Natural killer cell (primary cell): ENCODE results near the gene ADAMTS20. TPM values are rescaled to one million over a fixed set of nuclear protein-coding genes. Genes with fewer than 3 reads are reported as not detected.

Experiments
- ATAC-seq, 3 donors: fragments of 150-1000 bp in 2 of 3; fragments of 200-7000 bp in 1 of 3; cut with Tn5 transposase; 1 replicate in 1 of 3; 2 replicates in 2 of 3; pipeline ENCODE4 v1.10.0; 2021; ENCODE audit warnings: mild to moderate bottlenecking in 2 of 3, moderate library complexity in 2 of 3
- DNase-seq, 2 donors: peaks; one replicate each; pipeline versions ENCODE4 v3.0.0 to v3.0.0-alpha.2; 2013 to 2021; ENCODE audit warnings: mixed read lengths in 1 of 2
- H3K27ac ChIP-seq: one replicate; pipeline ENCODE4 v1.5.1; 2013; ENCODE audit warnings: mild to moderate bottlenecking, low read length
- H3K27me3 ChIP-seq: one replicate; pipeline ENCODE4 v1.6.1; 2013; ENCODE audit warnings: low read length; ENCODE audit not compliant: control insufficient read depth, insufficient read depth
- H3K36me3 ChIP-seq: one replicate; pipeline ENCODE4 v1.6.1; 2013; ENCODE audit warnings: low read length; ENCODE audit not compliant: control insufficient read depth, insufficient read depth
- H3K4me1 ChIP-seq: one replicate; pipeline ENCODE4 v1.6.1; 2013; ENCODE audit warnings: low read length; ENCODE audit not compliant: control insufficient read depth, insufficient read depth
- H3K4me3 ChIP-seq: one replicate; pipeline ENCODE4 v1.5.1; 2013; ENCODE audit warnings: low read length
- H3K9me3 ChIP-seq: one replicate; pipeline ENCODE4 v1.6.1; 2013; ENCODE audit warnings: low read length; ENCODE audit not compliant: control insufficient read depth, insufficient read depth
- H3K27ac Mint-ChIP-seq, 2 donors: one replicate each; pipeline ENCODE4 v1.8.0; 2022; ENCODE audit warnings: mild to moderate bottlenecking in 2 of 2, mixed read lengths in 2 of 2, moderate library complexity in 1 of 2
- H3K27me3 Mint-ChIP-seq, 2 donors: one replicate each; pipeline ENCODE4 v1.8.0; 2022; ENCODE audit warnings: low read depth in 2 of 2, mixed read lengths in 2 of 2
- H3K36me3 Mint-ChIP-seq: one replicate; pipeline ENCODE4 v1.8.0; 2022; ENCODE audit warnings: mixed read lengths
- H3K4me1 Mint-ChIP-seq, 2 donors: one replicate each; pipeline ENCODE4 v1.8.0; 2022; ENCODE audit warnings: mixed read lengths in 2 of 2
- H3K4me3 Mint-ChIP-seq: one replicate; pipeline ENCODE4 v1.8.0; 2022; ENCODE audit warnings: mild to moderate bottlenecking, moderate library complexity, mixed read lengths
- H3K9me3 Mint-ChIP-seq, 2 donors: one replicate each; pipeline ENCODE4 v1.8.0; 2022; ENCODE audit warnings: mixed read lengths in 2 of 2
- CTCF ChIP-seq: fragments of 200-600 bp; IDR thresholded peaks from one replicate; pipeline ENCODE4 v1.8.0; 2022; ENCODE audit warnings: antibody characterized with exemption
- WGBS: methylation state at CpG from one replicate; pipeline ENCODE4 v1.1.7; 2013; ENCODE audit warnings: missing lambda C conversion rate; ENCODE audit not compliant: insufficient coverage; 5-methylcytosine and 5-hydroxymethylcytosine counted together
- intact Hi-C: fragments of 100-400 bp; cut with micrococcal nuclease; formaldehyde crosslinking; loops from one replicate; pipeline ENCODE4 v1.14.2; 2022
- total RNA-seq, 4 donors: library from RNA; stranded (reverse); fragments of 120-200 nt in 1 of 4; gene quantifications; one replicate each; pipeline versions ENCODE4 v1.2.3 to v1.2.4, GENCODE V29; 2013 to 2022

ADAMTS20 gene
- total RNA-seq, 3 donors from 2014 or later (not counting 1 experiment from before 2014, with no cell fraction given): not detected

GRCh38 chr12:43480591-43480990, 71.4 kb downstream of the ADAMTS20 start:
- Mint-ChIP-seq H3K36me3 (no peaks in the 10 kb centered on the region), H3K27me3 (no peaks in the 10 kb centered on the region), H3K9me3 (peaks cover 4 to 14% of the 10 kb centered on the region in 2 donors), H3K4me1 (no peaks in the 10 kb centered on the region), H3K27ac (no peak overlapping the region), H3K4me3 (no peak overlapping the region)
- no peak for ATAC-seq
- no peak for TF ChIP-seq CTCF
- 83% methylated on average over 2 of the region's 3 CpGs for WGBS
- no peaks in the 10 kb centered on the region for H3K36me3 ChIP-seq
- no peaks in the 10 kb centered on the region for H3K9me3 ChIP-seq
- intact Hi-C loops: no loop called here
- no peak for DNase-seq
- H3K4me3 ChIP-seq: no peak overlapping the region
- H3K27ac ChIP-seq: no peak overlapping the region
- no peaks in the 10 kb centered on the region for H3K27me3 ChIP-seq
- no peaks in the 10 kb centered on the region for H3K4me1 ChIP-seq

GRCh38 chr12:43462741-43463140, 89.3 kb downstream of the ADAMTS20 start:
- Histone ChIP-seq H3K36me3 (no peaks in the 10 kb centered on the region), H3K27me3 (no peaks in the 10 kb centered on the region), H3K27ac (no peak overlapping the region), H3K9me3 (no peaks in the 10 kb centered on the region), H3K4me1 (no peaks in the 10 kb centered on the region), H3K4me3 (no peak overlapping the region)
- intact Hi-C loops: no loop called here
- no peak for ATAC-seq
- H3K27ac Mint-ChIP-seq: no peak overlapping the region
- H3K36me3 Mint-ChIP-seq: peaks cover under 1% of the 10 kb centered on the region
- TF ChIP-seq CTCF: no peak
- H3K4me1 Mint-ChIP-seq: no peaks in the 10 kb centered on the region
- no peak for DNase-seq
- 82% methylated on average over 3 of the region's 3 CpGs for WGBS
- no peak overlapping the region for H3K4me3 Mint-ChIP-seq
- H3K9me3 Mint-ChIP-seq: peaks cover 0 to 4% of the 10 kb centered on the region in 2 donors
- no peaks in the 10 kb centered on the region for H3K27me3 Mint-ChIP-seq

- Histone ChIP-seq H3K27me3 (no peaks in the 10 kb centered on the region), H3K9me3 (no peaks in the 10 kb centered on the region), H3K27ac (no peak overlapping the region), H3K36me3 (no peaks in the 10 kb centered on the region), H3K4me1 (no peaks in the 10 kb centered on the region), H3K4me3 (no peak overlapping the region)
- TF ChIP-seq CTCF: no peak
- DNase-seq (no peak), ATAC-seq (no peak)
- intact Hi-C loops: no loop called here
- no peak overlapping the region for H3K4me3 Mint-ChIP-seq
- no peaks in the 10 kb centered on the region for H3K27me3 Mint-ChIP-seq
- no peak overlapping the region for H3K27ac Mint-ChIP-seq
- H3K4me1 Mint-ChIP-seq: no peaks in the 10 kb centered on the region
- H3K9me3 Mint-ChIP-seq: peaks cover 3 to 9% of the 10 kb centered on the region in 2 donors
- WGBS: no CpG with 5 or more reads among the region's 2 CpGs
- peaks cover 7% of the 10 kb centered on the region for H3K36me3 Mint-ChIP-seq
These were observed 89.9 kb downstream of the ADAMTS20 start for GRCh38 chr12:43462080-43462479.

GRCh38 chr12:43459285-43459684, 92.7 kb downstream of the ADAMTS20 start:
- Histone ChIP-seq H3K36me3 (no peaks in the 10 kb centered on the region), H3K4me3 (no peak overlapping the region), H3K9me3 (peaks cover 3% of the 10 kb centered on the region), H3K27me3 (no peaks in the 10 kb centered on the region), H3K27ac (no peak overlapping the region), H3K4me1 (no peaks in the 10 kb centered on the region)
- H3K4me3 Mint-ChIP-seq: no peak overlapping the region
- ATAC-seq: no peak
- WGBS: 82% methylated on average over 4 of the region's 4 CpGs
- H3K9me3 Mint-ChIP-seq: peaks cover 13 to 15% of the 10 kb centered on the region in 2 donors
- H3K36me3 Mint-ChIP-seq: peaks cover 9% of the 10 kb centered on the region
- H3K27me3 Mint-ChIP-seq: no peaks in the 10 kb centered on the region
- DNase-seq: no peak
- H3K4me1 Mint-ChIP-seq: no peaks in the 10 kb centered on the region
- H3K27ac Mint-ChIP-seq: no peak overlapping the region
- no peak for TF ChIP-seq CTCF
- intact Hi-C loops: no loop called here
